Dendritic cell treated with granulocyte-macrophage colony-stimulating factor and Interleukin-4, amounts not matched to agents 40 ng/mL and 50 ng/mL, for 4 days (primary cell): Measurements from ENCODE around the gene STAC.
"Not testable (repeated sequence)": the region's sequence is repeated elsewhere in the genome, so short reads cannot be mapped to it uniquely, and the experiment has no call there.

ENCODE experiments used
- H3K27ac Mint-ChIP-seq: one replicate; pipeline ENCODE4 v1.8.0; 2022; ENCODE audit warnings: mild to moderate bottlenecking, mixed read lengths
- H3K27me3 Mint-ChIP-seq: one replicate; pipeline ENCODE4 v1.8.0; 2022; ENCODE audit warnings: mild to moderate bottlenecking, mixed read lengths
- H3K36me3 Mint-ChIP-seq: one replicate; pipeline ENCODE4 v1.8.0; 2022; ENCODE audit warnings: low read depth, mixed read lengths
- H3K4me1 Mint-ChIP-seq: one replicate; pipeline ENCODE4 v1.8.0; 2022; ENCODE audit warnings: low read depth, mixed read lengths
- H3K4me3 Mint-ChIP-seq: one replicate; pipeline ENCODE4 v1.8.0; 2022; ENCODE audit warnings: mild to moderate bottlenecking, moderate library complexity, mixed read lengths
- H3K9me3 Mint-ChIP-seq: one replicate; pipeline ENCODE4 v1.8.0; 2022; ENCODE audit warnings: mixed read lengths
- intact Hi-C: fragments of 100-400 bp; cut with micrococcal nuclease; formaldehyde crosslinking; loops from one replicate; pipeline ENCODE4 v1.15.0; 2022

Gene STAC

GRCh38 chr3:36493051-36493450, 112.7 kb downstream of the STAC start:
- peaks cover 78% of the 10 kb centered on the region for H3K36me3 Mint-ChIP-seq
- peaks cover 74% of the 10 kb centered on the region for H3K4me1 Mint-ChIP-seq
- intact Hi-C loops = loop anchor here (5.0 kb wide), 1 partner anchor 36 kb away; no protein-coding TSS in a partner anchor
- H3K27ac Mint-ChIP-seq = peak overlapping the region; percentile 64
- no peak overlapping the region for H3K4me3 Mint-ChIP-seq
- H3K27me3 Mint-ChIP-seq = no peaks in the 10 kb centered on the region
- H3K9me3 Mint-ChIP-seq = no peaks in the 10 kb centered on the region

GRCh38 chr3:36494461-36495109, 114.3 kb downstream of the STAC start:
- H3K4me3 Mint-ChIP-seq = no peak overlapping the region
- no peaks in the 10 kb centered on the region for H3K27me3 Mint-ChIP-seq
- H3K27ac Mint-ChIP-seq = peak overlapping the region; percentile 77
- peaks cover 75% of the 10 kb centered on the region for H3K36me3 Mint-ChIP-seq
- peaks cover 67% of the 10 kb centered on the region for H3K4me1 Mint-ChIP-seq
- intact Hi-C loops = loop anchor here (5.0 kb wide), 1 partner anchor 37 kb away; no protein-coding TSS in a partner anchor
- no peaks in the 10 kb centered on the region for H3K9me3 Mint-ChIP-seq

GRCh38 chr3:36496684-36497633, 116.7 kb downstream of the STAC start:
- Mint-ChIP-seq H3K4me1 (peaks cover 61% of the 10 kb centered on the region), H3K9me3 (no peaks in the 10 kb centered on the region), H3K27ac (peak overlapping the region; percentile 77), H3K27me3 (no peaks in the 10 kb centered on the region), H3K36me3 (peaks cover 69% of the 10 kb centered on the region), H3K4me3 (no peak overlapping the region)
- intact Hi-C loops = no loop called here

GRCh38 chr3:36500053-36500452, 119.7 kb downstream of the STAC start:
- H3K27ac Mint-ChIP-seq = peak overlapping the region; percentile 43
- not testable (repeated sequence) for H3K27me3 Mint-ChIP-seq, H3K9me3 Mint-ChIP-seq, H3K4me3 Mint-ChIP-seq
- intact Hi-C loops = loop anchor here (10.0 kb wide), 1 partner anchor 115 kb away; the partner anchor contains the start of gene STAC
- peaks cover 42% of the 10 kb centered on the region for H3K4me1 Mint-ChIP-seq
- peaks cover 53% of the 10 kb centered on the region for H3K36me3 Mint-ChIP-seq

GRCh38 chr3:36501616-36502015, 121.3 kb downstream of the STAC start:
- Mint-ChIP-seq H3K27ac (peak overlapping the region; percentile 83), H3K4me3 (no peak overlapping the region), H3K4me1 (peaks cover 36% of the 10 kb centered on the region), H3K27me3 (no peaks in the 10 kb centered on the region), H3K9me3 (no peaks in the 10 kb centered on the region), H3K36me3 (peaks cover 57% of the 10 kb centered on the region)
- intact Hi-C loops = loop anchor here (10.0 kb wide), 1 partner anchor 117 kb away; the partner anchor contains the start of gene STAC

GRCh38 chr3:36505393-36505792, 125.1 kb downstream of the STAC start:
- Mint-ChIP-seq H3K27me3 (no peaks in the 10 kb centered on the region), H3K9me3 (peaks cover 24% of the 10 kb centered on the region), H3K27ac (no peak overlapping the region), H3K4me3 (no peak overlapping the region), H3K4me1 (peaks cover 27% of the 10 kb centered on the region), H3K36me3 (peaks cover 66% of the 10 kb centered on the region)
- intact Hi-C loops = loop anchor here (10.0 kb wide), 1 partner anchor 121 kb away; the partner anchor contains the start of gene STAC

DNA sequence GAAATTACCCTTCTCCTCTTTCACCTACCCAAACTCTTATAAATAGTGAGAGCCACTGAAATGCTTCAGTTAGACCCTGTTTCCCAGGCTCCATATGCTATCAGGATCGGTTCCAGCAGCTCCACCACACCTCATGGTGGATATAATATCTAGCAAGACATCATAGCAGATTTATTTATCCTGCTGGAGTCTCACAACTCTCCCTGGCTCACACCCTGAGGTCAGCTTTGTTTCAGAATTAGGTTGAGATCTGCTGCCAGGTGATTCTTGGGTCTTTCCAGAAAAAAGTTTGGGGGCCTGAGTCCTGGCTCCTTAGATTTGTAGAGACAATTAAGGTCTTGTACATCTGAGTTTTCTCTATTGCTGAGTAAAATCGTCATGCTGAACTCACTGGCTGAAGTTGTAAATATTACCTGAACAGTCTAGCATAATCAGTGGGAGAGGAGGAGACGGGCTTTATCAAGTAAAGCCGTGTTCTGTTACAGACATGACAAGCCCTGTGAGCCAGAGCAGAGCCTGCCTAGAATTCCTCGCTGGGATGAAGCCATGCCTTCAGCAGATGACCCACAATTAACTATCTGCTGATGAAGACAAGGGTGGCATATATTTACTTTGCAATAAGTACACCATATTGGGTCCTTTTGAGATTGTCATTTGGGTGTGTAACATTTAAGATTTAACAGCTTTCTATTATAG, 131.6 kb downstream of the STAC start:
- H3K4me3 Mint-ChIP-seq = no peak overlapping the region
- no peak overlapping the region for H3K27ac Mint-ChIP-seq
- H3K9me3 Mint-ChIP-seq = peaks cover 24% of the 10 kb centered on the region
- peaks cover 86% of the 10 kb centered on the region for H3K36me3 Mint-ChIP-seq
- H3K4me1 Mint-ChIP-seq = peaks cover 29% of the 10 kb centered on the region
- no peaks in the 10 kb centered on the region for H3K27me3 Mint-ChIP-seq
- intact Hi-C loops = no loop called here

DNA sequence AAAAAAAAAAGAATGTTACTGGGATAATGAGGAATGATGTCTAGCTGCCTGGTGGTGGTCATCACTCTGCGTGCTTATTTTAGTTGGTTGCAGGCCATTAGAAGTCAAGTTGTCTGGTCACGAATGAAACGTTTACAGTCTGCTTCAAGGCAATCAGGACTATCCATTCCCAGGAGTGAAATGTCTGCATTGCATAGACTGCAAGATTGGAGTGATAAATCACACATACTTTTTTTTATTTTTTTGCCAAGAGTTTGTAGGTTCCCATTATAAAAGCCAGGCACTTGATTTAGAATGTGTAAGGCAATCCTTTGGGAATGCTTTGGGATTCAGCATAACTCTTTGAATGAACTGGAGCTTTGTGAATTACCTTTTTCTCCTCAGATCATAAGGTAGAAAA, 132.3 kb downstream of the STAC start:
- intact Hi-C loops = no loop called here
- no peak overlapping the region for H3K27ac Mint-ChIP-seq
- no peaks in the 10 kb centered on the region for H3K27me3 Mint-ChIP-seq
- H3K4me1 Mint-ChIP-seq = peaks cover 28% of the 10 kb centered on the region
- peaks cover 23% of the 10 kb centered on the region for H3K9me3 Mint-ChIP-seq
- no peak overlapping the region for H3K4me3 Mint-ChIP-seq
- H3K36me3 Mint-ChIP-seq = peaks cover 86% of the 10 kb centered on the region

- H3K36me3 Mint-ChIP-seq = peaks cover 86% of the 10 kb centered on the region
- no peaks in the 10 kb centered on the region for H3K27me3 Mint-ChIP-seq
- H3K9me3 Mint-ChIP-seq = peaks cover 7% of the 10 kb centered on the region
- intact Hi-C loops = no loop called here
- no peak overlapping the region for H3K27ac Mint-ChIP-seq
- H3K4me3 Mint-ChIP-seq = no peak overlapping the region
- H3K4me1 Mint-ChIP-seq = peaks cover 20% of the 10 kb centered on the region
Measured at GRCh38 chr3:36514171-36514570, 133.9 kb downstream of the STAC start.

DNA sequence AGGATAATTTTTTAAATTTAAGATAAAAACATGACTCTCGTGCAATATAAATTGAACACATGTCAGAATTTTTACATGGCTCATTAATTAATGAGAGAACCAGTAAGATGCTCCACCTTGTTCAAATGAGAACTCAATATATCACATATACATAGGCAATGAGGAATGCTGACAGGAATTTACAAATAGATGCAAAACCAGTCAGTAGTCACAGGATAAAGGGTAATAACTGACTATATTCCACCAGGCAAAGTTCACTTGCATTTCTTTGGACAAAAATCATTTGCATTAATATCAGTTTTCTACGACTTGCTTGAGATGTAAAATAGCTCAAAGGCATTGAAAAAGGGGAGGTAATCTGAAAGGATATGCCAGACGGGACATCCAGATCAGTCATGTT, 139.4 kb downstream of the STAC start:
- peaks cover 79% of the 10 kb centered on the region for H3K36me3 Mint-ChIP-seq
- no peak overlapping the region for H3K27ac Mint-ChIP-seq
- no peaks in the 10 kb centered on the region for H3K9me3 Mint-ChIP-seq
- H3K27me3 Mint-ChIP-seq = no peaks in the 10 kb centered on the region
- H3K4me3 Mint-ChIP-seq = no peak overlapping the region
- peaks cover 7% of the 10 kb centered on the region for H3K4me1 Mint-ChIP-seq
- intact Hi-C loops = no loop called here

DNA sequence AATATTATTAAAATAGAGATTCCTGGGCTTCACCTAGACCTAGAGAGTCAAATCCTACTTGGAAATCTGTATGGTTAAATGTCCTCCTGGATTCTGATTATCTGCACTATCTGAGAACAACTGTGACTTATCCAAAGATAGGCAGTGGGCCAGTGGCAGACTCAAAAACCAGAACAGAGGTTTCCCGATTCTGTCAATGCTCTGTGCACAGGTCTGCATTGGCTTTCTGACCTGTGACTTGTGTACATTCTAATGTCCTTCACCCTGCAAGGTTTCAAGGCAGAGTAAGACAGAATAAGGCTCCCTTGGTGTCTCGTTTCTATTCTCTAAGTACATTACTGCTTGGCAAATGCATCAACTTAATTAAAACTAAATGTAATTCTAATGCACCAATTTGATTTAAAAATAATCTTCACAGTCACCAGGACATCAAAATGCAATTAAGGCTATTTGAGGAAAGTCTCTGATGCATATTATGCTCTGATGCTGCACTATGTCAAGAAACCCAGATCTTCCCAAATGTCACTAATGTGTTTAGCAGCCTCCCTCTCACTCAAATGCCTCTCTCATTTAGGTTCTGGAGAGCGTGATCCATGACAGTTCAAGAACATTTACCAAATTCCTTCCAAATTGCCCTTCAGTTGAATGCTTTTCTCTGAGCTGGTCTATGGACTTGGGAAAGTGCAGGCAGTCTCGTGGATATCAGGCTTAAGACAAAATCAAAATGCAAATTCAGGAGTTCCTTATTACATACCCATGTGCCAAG, 140.1 kb downstream of the STAC start:
- Mint-ChIP-seq H3K27ac (no peak overlapping the region), H3K4me3 (no peak overlapping the region), H3K27me3 (no peaks in the 10 kb centered on the region), H3K9me3 (no peaks in the 10 kb centered on the region), H3K36me3 (peaks cover 76% of the 10 kb centered on the region), H3K4me1 (peaks cover 2% of the 10 kb centered on the region)
- intact Hi-C loops = no loop called here

- Mint-ChIP-seq H3K4me3 (no peak overlapping the region), H3K27me3 (no peaks in the 10 kb centered on the region), H3K9me3 (no peaks in the 10 kb centered on the region), H3K27ac (no peak overlapping the region), H3K36me3 (peaks cover 78% of the 10 kb centered on the region), H3K4me1 (no peaks in the 10 kb centered on the region)
- intact Hi-C loops = no loop called here
Measured at GRCh38 chr3:36521007-36521379, 140.7 kb downstream of the STAC start.

DNA sequence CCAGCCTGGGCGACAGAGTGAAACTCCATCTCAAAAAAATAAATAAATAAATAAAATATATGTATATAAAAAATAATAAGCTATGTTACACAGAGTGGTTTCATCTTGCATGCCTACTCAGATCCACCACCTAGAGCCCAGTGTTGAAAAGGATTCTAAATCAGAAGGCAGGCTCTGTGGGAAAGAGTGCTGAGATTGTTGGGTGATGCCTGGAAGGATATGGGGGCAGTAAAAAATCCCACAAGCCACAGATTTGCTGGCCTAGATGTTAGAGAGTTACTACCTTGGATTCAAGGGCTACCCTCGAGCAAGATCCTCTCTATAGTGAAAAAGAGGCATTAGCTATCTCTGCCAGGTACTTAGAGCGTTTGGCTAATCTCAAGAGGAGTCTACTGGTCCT, 144.3 kb downstream of the STAC start:
- H3K27me3 Mint-ChIP-seq = no peaks in the 10 kb centered on the region
- intact Hi-C loops = no loop called here
- H3K27ac Mint-ChIP-seq = no peak overlapping the region

More for the DNA sequence above, 144.3 kb downstream of the STAC start:
- Mint-ChIP-seq H3K9me3 (no peaks in the 10 kb centered on the region), H3K36me3 (peaks cover 80% of the 10 kb centered on the region), H3K4me3 (no peak overlapping the region), H3K4me1 (no peaks in the 10 kb centered on the region)
